Brain microvascular endothelial cell (primary cell): ENCODE data around the gene DCXR.

ENCODE experiments used
- DNase-seq: peaks from one replicate; pipeline ENCODE4 v3.0.0-alpha.2; 2020
- H3K27ac ChIP-seq: fragments of 250-450 bp; sonication (Bioruptor Pico); 2 replicates; pipeline ENCODE4 v1.5.1; 2020; ENCODE audit warnings: mild to moderate bottlenecking, moderate library complexity
- H3K27me3 ChIP-seq: fragments of 250-450 bp; sonication (Bioruptor Pico); replicated peaks from 2 replicates; pipeline ENCODE4 v1.5.1; 2020; ENCODE audit warnings: mild to moderate bottlenecking
- H3K36me3 ChIP-seq: fragments of 250-450 bp; sonication (Bioruptor Pico); replicated peaks from 2 replicates; pipeline ENCODE4 v1.5.1; 2020; ENCODE audit warnings: mild to moderate bottlenecking
- H3K4me3 ChIP-seq: 2 replicates; pipeline ENCODE4 v1.5.1; 2011; ENCODE audit warnings: low read depth, mild to moderate bottlenecking, control low read depth, low read length, moderate library complexity
- in situ Hi-C: cut with HindIII; loops from 2 replicates; pipeline ENCODE4 v1.10.0; 2017; ENCODE audit warnings: low sequenced_read_pairs, low pct_ligation_motif_present
- TF ChIP-seq, protein P1 (sequence below): IDR thresholded peaks from 2 replicates; pipeline ENCODE4 v1.5.1; 2011; ENCODE audit warnings: low read depth, mild to moderate bottlenecking, moderate library complexity, low read length, control low read depth, inconsistent platforms; ENCODE audit errors: missing control alignments

DCXR gene

DNA sequence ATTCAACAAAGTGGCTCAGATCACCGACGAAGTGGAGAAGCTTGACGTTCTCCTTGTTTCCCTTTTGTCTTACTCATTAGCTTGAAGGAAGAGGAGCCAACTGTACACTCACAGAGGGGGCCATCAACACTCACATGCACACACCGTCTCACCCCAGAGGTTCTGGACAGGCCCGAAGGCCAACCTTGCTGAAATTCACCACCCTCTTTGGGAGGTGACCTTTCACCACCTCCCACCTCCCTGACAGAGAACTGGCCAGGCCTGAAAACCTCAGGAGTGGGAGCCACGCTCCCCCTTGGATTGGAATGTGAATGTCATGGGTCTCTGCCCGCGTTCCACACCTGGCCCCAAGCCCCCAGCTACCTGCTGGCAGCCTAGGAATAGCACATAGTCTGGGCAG is 2.0 kb downstream of the DCXR start:
- TF ChIP-seq, protein P1, sequence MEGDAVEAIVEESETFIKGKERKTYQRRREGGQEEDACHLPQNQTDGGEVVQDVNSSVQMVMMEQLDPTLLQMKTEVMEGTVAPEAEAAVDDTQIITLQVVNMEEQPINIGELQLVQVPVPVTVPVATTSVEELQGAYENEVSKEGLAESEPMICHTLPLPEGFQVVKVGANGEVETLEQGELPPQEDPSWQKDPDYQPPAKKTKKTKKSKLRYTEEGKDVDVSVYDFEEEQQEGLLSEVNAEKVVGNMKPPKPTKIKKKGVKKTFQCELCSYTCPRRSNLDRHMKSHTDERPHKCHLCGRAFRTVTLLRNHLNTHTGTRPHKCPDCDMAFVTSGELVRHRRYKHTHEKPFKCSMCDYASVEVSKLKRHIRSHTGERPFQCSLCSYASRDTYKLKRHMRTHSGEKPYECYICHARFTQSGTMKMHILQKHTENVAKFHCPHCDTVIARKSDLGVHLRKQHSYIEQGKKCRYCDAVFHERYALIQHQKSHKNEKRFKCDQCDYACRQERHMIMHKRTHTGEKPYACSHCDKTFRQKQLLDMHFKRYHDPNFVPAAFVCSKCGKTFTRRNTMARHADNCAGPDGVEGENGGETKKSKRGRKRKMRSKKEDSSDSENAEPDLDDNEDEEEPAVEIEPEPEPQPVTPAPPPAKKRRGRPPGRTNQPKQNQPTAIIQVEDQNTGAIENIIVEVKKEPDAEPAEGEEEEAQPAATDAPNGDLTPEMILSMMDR: no peak
- DNase-seq: no peak
- Histone ChIP-seq H3K27ac (no peak overlapping the region), H3K4me3 (no peak overlapping the region), H3K27me3 (no peaks in the 10 kb centered on the region), H3K36me3 (no peaks in the 10 kb centered on the region)
- in situ Hi-C loops: loop anchor here (10.0 kb wide), 1 partner anchor 61 kb away; the partner anchor contains the start of gene ASPSCR1

- Histone ChIP-seq H3K36me3 (no peaks in the 10 kb centered on the region), H3K4me3 (no peak overlapping the region), H3K27ac (no peak overlapping the region), H3K27me3 (no peaks in the 10 kb centered on the region)
- DNase-seq: no peak
- TF ChIP-seq, protein P1: no peak
- in situ Hi-C loops: loop anchor here (10.0 kb wide), 1 partner anchor 60 kb away; the partner anchor contains the start of gene ASPSCR1
Observed at GRCh38 chr17:82034371-82035011, 3.0 kb downstream of the DCXR start.

DNA sequence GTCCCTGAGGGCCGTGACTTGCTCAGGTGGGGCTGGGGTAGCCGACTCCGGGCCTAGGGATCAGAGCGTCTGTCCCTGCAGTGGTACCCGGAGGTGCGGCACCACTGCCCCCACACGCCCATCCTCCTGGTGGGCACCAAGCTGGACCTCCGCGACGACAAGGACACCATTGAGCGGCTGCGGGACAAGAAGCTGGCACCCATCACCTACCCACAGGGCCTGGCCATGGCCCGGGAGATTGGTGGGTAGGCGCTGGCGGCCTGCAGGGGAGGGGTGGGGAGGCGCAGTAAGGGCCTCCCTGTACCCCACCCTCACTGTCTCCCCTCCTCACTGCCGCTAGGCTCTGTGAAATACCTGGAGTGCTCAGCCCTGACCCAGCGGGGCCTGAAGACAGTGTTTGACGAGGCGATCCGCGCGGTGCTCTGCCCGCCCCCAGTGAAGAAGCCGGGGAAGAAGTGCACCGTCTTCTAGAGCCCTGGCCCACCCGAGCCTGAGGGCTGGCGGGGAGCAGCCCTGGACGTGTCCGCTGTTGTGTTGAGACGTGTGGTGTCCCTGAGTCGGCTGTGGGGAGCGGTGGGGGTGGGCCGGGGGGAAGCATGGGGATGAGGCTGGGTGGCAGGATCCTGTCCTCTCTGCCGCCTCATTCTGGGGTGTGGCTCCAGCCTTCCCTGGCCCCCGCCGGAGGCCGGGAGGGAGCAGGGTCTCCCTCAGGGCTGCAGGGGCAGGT is 4.0 kb downstream of the DCXR start:
- no peak overlapping the region for H3K27ac ChIP-seq
- DNase-seq: no peak
- no peaks in the 10 kb centered on the region for H3K27me3 ChIP-seq
- in situ Hi-C loops: loop anchor here (10.0 kb wide), 1 partner anchor 59 kb away; the partner anchor contains the start of gene ASPSCR1
- H3K4me3 ChIP-seq: no peak overlapping the region
- H3K36me3 ChIP-seq: no peaks in the 10 kb centered on the region
- TF ChIP-seq, protein P1: no peak

DNA sequence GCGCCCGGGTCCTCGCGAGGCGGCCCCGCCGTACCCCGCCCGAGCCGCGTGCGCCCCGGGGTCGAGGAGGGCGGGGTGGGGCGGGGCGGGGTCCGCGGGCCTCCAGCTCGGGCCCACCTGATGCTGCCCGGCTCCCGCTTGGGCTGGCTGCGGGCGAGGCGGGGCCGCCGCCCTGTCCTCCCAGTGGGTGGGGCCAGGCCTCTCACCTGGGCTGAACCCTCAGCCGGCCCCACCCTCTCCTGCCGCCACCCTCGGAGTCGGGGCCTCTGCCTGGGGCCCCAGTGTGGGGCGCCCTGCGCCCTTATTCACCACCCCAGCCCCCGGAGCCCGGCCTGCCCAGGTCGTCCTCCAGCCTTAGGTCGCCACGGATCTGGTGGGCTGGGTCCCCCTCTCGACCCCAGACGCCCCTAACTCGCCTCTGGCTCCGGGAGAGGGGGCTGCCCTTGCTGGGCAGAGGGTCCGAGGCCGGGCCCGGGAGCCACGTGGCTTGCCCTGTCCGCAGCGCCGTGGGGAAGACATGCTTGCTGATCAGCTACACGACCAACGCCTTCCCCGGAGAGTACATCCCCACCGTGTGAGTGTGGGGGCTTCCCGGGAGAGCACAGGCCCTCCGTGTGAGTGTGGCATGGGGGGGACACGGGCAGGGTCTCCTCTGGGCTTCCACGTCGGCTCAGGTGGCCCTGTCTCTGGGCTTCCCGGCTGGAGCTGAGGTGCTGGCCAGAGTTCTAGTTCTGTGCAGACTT is 5.4 kb downstream of the DCXR start:
- Histone ChIP-seq H3K36me3 (no peaks in the 10 kb centered on the region), H3K27me3 (no peaks in the 10 kb centered on the region), H3K4me3 (peak overlapping the region; percentile 57), H3K27ac (no peak overlapping the region)
- no peak for DNase-seq
- in situ Hi-C loops: loop anchor here (10.0 kb wide), 1 partner anchor 57 kb away; the partner anchor contains the start of gene ASPSCR1
- TF ChIP-seq, protein P1: no peak

GRCh38 chr17:82031303-82031884 is 6.1 kb downstream of the DCXR start, which contains the start of gene RAC3:
Gene RAC3, plus strand, starts transcription at chr17:82031678. Its CDS starts 84 bp downstream, at chr17:82031762.
- no peak for DNase-seq
- peak within 1 kb of the TSS; percentile 59 for H3K4me3 ChIP-seq
- in situ Hi-C loops: loop anchor here (10.0 kb wide), 1 partner anchor 57 kb away; the partner anchor contains the start of gene ASPSCR1
- H3K36me3 ChIP-seq: no peaks in the 10 kb centered on the region
- TF ChIP-seq, protein P1: no peak
- no peak within 1 kb of the TSS for H3K27ac ChIP-seq
- H3K27me3 ChIP-seq: no peaks in the 10 kb centered on the region
